Peyer's patch (tissue), 4 donors: ENCODE data around the gene REG3A.

ENCODE experiments used
- CTCF ChIP-seq, 6 experiments: fragments of 450-650 bp in 4 of 6; fragments of 200-600 bp in 2 of 6; sonication (generic) in 1 of 6; IDR thresholded peaks; one replicate each; pipeline ENCODE4 v1.5.1; 2017 to 2019; ENCODE audit warnings: antibody characterized with exemption in 6 of 6, mild to moderate bottlenecking in 3 of 6, moderate library complexity in 1 of 6
- POLR2A ChIP-seq, 2 donors: fragments of 450-650 bp; IDR thresholded peaks; one replicate each; pipeline ENCODE4 v1.5.1; 2017; ENCODE audit warnings: antibody characterized with exemption in 2 of 2, mild to moderate bottlenecking in 2 of 2, moderate library complexity in 2 of 2

DNA sequence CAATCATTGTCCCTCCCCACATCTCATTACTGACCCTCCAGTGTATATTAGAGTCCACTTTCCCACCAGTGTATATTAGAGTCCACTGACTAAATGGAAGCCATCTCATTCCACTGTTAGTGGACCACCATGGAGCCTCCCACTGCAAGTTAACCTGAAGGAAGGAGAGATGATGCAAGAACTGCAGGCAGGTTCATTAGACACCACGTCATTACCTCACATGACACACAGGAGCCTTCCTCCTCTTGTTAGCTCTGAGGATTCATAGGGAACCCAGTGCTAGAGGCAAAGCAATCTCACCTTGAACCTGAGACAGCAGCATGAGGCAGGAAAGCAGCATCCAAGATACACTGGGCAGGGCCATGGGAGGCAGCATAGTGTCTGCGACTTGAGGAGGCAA lies 523 bp downstream of the REG3A start:
- no peak for TF ChIP-seq CTCF (IDR thresholded peaks at IDR 0.05)
- no peak for TF ChIP-seq POLR2A (IDR thresholded peaks at IDR 0.05)
